Measurements from ENCODE around the gene ABTB2. TPM values are rescaled to one million over a fixed set of nuclear protein-coding genes. Genes with fewer than 3 reads are reported as not detected.

ABTB2 gene
- total RNA-seq, 2 donors from 2014 or later: 27.0 to 27.4 TPM

GRCh38 chr11:34335331-34335730 lies 22.5 kb downstream of the ABTB2 start:
- Histone ChIP-seq H3K4me3 (no peak overlapping the region), H3K4me1 (peaks cover 0 to 22% of the 10 kb centered on the region in 2 donors), H3K27ac (no peak overlapping the region), H3K9me3 (no peaks in the 10 kb centered on the region), H3K36me3 (no peaks in the 10 kb centered on the region), H3K27me3 (no peaks in the 10 kb centered on the region)
- TF ChIP-seq CTCF (IDR thresholded peaks at IDR 0.05): no peak
- no peak for DNase-seq (ENCODE audit: low spot score)

GRCh38 chr11:34333787-34334186 lies 24.0 kb downstream of the ABTB2 start:
- Histone ChIP-seq H3K4me3 (no peak overlapping the region), H3K9me3 (no peaks in the 10 kb centered on the region), H3K27me3 (no peaks in the 10 kb centered on the region), H3K4me1 (peaks cover 0 to 37% of the 10 kb centered on the region in 2 donors), H3K36me3 (no peaks in the 10 kb centered on the region), H3K27ac (no peak overlapping the region)
- no peak for TF ChIP-seq CTCF (IDR thresholded peaks at IDR 0.05)
- DNase-seq (ENCODE audit: low spot score): no peak

GRCh38 chr11:34332524-34332923 lies 25.3 kb downstream of the ABTB2 start:
- Histone ChIP-seq H3K4me1 (peaks cover 0 to 50% of the 10 kb centered on the region in 2 donors), H3K27me3 (no peaks in the 10 kb centered on the region), H3K4me3 (no peak overlapping the region), H3K27ac (no peak overlapping the region), H3K9me3 (no peaks in the 10 kb centered on the region), H3K36me3 (no peaks in the 10 kb centered on the region)
- TF ChIP-seq CTCF (IDR thresholded peaks at IDR 0.05): no peak
- no peak for DNase-seq (ENCODE audit: low spot score)

- no peaks in the 10 kb centered on the region for H3K27me3 ChIP-seq
- no peak for DNase-seq (ENCODE audit: low spot score)
- no peak overlapping the region for H3K4me3 ChIP-seq
- peaks cover 0 to 58% of the 10 kb centered on the region in 2 donors for H3K4me1 ChIP-seq
- TF ChIP-seq CTCF (IDR thresholded peaks at IDR 0.05): no peak
- H3K27ac ChIP-seq: no peak overlapping the region
- no peaks in the 10 kb centered on the region for H3K36me3 ChIP-seq
- H3K9me3 ChIP-seq: no peaks in the 10 kb centered on the region
These were observed 26.1 kb downstream of the ABTB2 start for GRCh38 chr11:34331736-34332135.

- no peak for TF ChIP-seq CTCF (IDR thresholded peaks at IDR 0.05)
- H3K27ac ChIP-seq: no peak overlapping the region
These were observed 26.5 kb downstream of the ABTB2 start for GRCh38 chr11:34331329-34331728.

GRCh38 chr11:34330653-34331052 lies 27.2 kb downstream of the ABTB2 start:
- no peaks in the 10 kb centered on the region for H3K27me3 ChIP-seq
- TF ChIP-seq CTCF (IDR thresholded peaks at IDR 0.05): no peak
- H3K27ac ChIP-seq: no peak overlapping the region
- H3K36me3 ChIP-seq: no peaks in the 10 kb centered on the region
- H3K9me3 ChIP-seq: no peaks in the 10 kb centered on the region
- no peak for DNase-seq (ENCODE audit: low spot score)
- no peak overlapping the region for H3K4me3 ChIP-seq
- H3K4me1 ChIP-seq: peaks cover 0 to 59% of the 10 kb centered on the region in 2 donors

More at GRCh38 chr11:34331329-34331728, 26.5 kb downstream of the ABTB2 start:
- Histone ChIP-seq H3K4me1 (peaks cover 0 to 59% of the 10 kb centered on the region in 2 donors), H3K27me3 (no peaks in the 10 kb centered on the region), H3K36me3 (no peaks in the 10 kb centered on the region), H3K4me3 (no peak overlapping the region), H3K9me3 (no peaks in the 10 kb centered on the region)
- no peak for DNase-seq (ENCODE audit: low spot score)

Data from right atrium auricular region (tissue), 2 donors.